HG03520 (cell line): Measurements from ENCODE around the gene ELK4.

ENCODE experiments used
- ATAC-seq: cut with Tn5 transposase; IDR thresholded peaks from one replicate; pipeline ENCODE4 v1.9.1; 2021; ENCODE audit warnings: mild to moderate bottlenecking, moderate library complexity; ENCODE audit not compliant: unreplicated experiment

The ELK4 gene

GRCh38 chr1:205568135-205568468 lies 63.7 kb downstream of the ELK4 start:
- ATAC-seq = no peak

DNA sequence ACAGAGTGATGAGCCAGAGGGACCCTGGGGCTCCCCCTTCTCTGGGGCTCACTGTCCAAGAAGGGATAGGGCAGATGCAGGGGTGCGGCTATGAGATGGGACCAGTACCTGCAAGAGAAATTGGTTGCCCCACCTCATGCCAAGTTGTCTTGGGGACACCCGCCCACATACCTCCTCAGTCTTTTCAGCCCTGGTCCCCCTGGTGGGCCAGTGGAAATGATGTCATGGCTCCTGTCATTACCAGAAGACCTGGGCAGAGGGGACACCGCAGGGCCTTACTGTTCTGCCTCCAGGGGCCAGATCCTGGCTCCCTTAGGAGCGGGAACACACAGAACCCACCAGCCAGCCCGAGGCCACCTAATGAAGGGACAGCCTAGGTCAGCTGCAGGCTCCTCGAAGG lies 64.1 kb downstream of the ELK4 start:
- no peak for ATAC-seq

DNA sequence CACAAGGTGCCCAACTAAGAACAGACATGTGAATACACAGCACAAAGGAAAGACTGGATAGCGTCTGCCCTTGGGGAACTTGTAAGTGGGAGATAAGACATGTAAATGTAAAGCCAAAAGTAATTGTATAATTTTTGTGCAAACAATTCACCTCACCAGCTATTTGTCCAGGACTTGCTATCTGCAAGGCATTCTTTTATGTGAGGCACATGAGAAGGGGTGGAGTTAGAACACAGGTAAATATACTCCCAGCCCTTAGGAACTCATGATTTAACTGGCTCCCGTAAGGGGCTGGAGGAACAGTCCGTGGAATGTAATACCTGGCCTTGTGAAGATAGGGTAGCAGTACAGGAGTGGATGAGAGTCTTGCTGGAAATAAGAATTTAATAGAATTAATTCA lies 66.0 kb downstream of the ELK4 start:
- ATAC-seq = no peak

DNA sequence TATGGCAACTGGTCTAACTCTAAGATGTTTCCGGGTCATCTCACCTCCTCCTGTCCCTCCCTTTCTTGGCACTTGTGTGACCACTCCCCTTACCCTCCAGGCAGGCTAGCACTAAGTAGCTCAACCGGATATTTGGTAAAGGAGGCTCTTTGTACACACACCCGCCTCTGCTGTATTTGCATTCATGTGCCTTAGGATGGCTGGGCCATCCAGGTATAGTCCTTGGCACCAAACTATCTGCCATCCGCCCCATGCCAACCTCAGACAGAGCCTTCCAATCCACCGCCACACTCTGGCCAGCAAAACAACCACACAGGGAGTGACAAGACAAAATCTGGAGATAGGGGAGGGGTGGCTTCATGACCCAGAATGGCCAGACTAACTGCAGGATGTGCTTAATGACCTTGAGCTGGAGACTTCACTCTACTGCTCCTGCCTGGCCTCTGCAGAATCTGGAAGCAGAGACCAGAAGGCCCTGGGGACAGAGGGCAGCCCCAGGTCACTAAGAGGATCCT lies 67.8 kb downstream of the ELK4 start:
- no peak for ATAC-seq

- no peak for ATAC-seq
Observed at GRCh38 chr1:205561501-205562203, 70.2 kb downstream of the ELK4 start.
